Retinal pigment epithelial cell (primary cell): Measurements from ENCODE around the gene CCK.
A peak's percentile ranks its signal among the peaks of the same experiment; 100 is the strongest.

ENCODE experiments used
- DNase-seq: peaks from one replicate; pipeline ENCODE4 v3.0.0-alpha.2; 2010; ENCODE audit warnings: low read depth
- H3K4me3 ChIP-seq: 2 replicates; pipeline ENCODE4 v1.5.1; 2011; ENCODE audit warnings: mild to moderate bottlenecking, low read length, control low read depth, moderate library complexity
- CTCF ChIP-seq: conservative IDR thresholded peaks from 2 replicates; pipeline ENCODE4 v1.5.1; 2011; ENCODE audit warnings: low read depth, low read length, control low read depth, inconsistent platforms

Gene CCK

GRCh38 chr3:42257007-42257406 lies 9.0 kb downstream of the CCK start:
- no peak overlapping the region for H3K4me3 ChIP-seq
- DNase-seq, result no peak
- no peak for TF ChIP-seq CTCF

- no peak for TF ChIP-seq CTCF
- no peak overlapping the region for H3K4me3 ChIP-seq
- DNase-seq, result peak; percentile 16
These were observed 9.7 kb downstream of the CCK start for GRCh38 chr3:42256135-42256819.

GRCh38 chr3:42254566-42254965 lies 11.4 kb downstream of the CCK start:
- TF ChIP-seq CTCF, result no peak
- H3K4me3 ChIP-seq, result no peak overlapping the region
- DNase-seq, result no peak

GRCh38 chr3:42250761-42251160 lies 15.2 kb downstream of the CCK start:
- no peak for TF ChIP-seq CTCF
- DNase-seq, result no peak
- H3K4me3 ChIP-seq, result no peak overlapping the region

GRCh38 chr3:42247576-42248027 lies 18.4 kb downstream of the CCK start:
- no peak for DNase-seq
- H3K4me3 ChIP-seq, result no peak overlapping the region
- peak; percentile 76 for TF ChIP-seq CTCF

GRCh38 chr3:42246091-42246490 lies 19.9 kb downstream of the CCK start:
- DNase-seq, result no peak
- no peak overlapping the region for H3K4me3 ChIP-seq
- no peak for TF ChIP-seq CTCF

- TF ChIP-seq CTCF, result no peak
- no peak for DNase-seq
- no peak overlapping the region for H3K4me3 ChIP-seq
These were observed 29.4 kb downstream of the CCK start for GRCh38 chr3:42236611-42237010.
